ENCODE results near the gene ABCC4.

The ABCC4 gene

DNA sequence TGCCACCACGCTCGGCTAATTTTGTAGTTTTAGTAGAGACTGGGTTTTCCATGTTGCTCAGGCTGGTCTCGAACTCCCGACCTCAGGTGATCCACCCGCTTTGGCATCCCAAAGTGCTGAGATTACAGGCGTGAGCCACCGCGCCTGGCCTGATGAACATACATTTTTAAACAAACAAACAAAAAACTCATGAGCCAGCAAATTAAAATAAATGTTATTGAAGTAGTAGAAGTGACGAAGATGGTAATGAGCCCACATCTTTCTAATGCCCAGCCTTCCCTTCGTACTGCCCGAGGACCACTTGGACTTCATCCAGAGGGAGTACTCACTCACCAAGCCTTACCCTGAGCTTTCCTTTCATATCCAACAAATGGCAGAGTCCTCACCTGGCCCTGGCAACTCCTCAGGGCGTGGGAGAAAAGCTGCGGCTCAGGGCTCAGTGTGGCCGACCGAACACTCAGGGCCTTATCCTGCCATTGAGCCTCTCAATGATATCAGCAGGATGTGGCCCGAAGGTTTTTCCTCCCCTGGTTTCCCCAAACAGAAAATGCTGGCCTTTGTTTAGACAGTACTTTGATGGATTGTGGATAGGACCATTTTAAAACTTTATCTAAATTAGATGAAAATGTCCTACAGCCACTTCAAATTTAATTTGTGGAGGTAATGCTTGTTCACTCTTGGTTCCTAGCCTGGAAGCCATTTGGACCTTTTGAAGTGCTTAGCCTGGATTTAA lies 22.8 kb upstream of the ABCC4 start:
- H3K9me3 ChIP-seq: no peaks in the 10 kb centered on the region
- no peaks in the 10 kb centered on the region for H3K27me3 ChIP-seq
- intact Hi-C loops (cut with DNase I; ENCODE audit: low total_unique reads): no loop called here
- H3K4me3 ChIP-seq: no peak overlapping the region
- no peaks in the 10 kb centered on the region for H3K36me3 ChIP-seq
- H3K27ac ChIP-seq: no peak overlapping the region
- no peaks in the 10 kb centered on the region for H3K4me1 ChIP-seq
- DNase-seq: no peak
- TF ChIP-seq, protein P1, sequence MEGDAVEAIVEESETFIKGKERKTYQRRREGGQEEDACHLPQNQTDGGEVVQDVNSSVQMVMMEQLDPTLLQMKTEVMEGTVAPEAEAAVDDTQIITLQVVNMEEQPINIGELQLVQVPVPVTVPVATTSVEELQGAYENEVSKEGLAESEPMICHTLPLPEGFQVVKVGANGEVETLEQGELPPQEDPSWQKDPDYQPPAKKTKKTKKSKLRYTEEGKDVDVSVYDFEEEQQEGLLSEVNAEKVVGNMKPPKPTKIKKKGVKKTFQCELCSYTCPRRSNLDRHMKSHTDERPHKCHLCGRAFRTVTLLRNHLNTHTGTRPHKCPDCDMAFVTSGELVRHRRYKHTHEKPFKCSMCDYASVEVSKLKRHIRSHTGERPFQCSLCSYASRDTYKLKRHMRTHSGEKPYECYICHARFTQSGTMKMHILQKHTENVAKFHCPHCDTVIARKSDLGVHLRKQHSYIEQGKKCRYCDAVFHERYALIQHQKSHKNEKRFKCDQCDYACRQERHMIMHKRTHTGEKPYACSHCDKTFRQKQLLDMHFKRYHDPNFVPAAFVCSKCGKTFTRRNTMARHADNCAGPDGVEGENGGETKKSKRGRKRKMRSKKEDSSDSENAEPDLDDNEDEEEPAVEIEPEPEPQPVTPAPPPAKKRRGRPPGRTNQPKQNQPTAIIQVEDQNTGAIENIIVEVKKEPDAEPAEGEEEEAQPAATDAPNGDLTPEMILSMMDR (IDR thresholded peaks at IDR 0.05): no peak

- no peak for DNase-seq
- no peak overlapping the region for H3K27ac ChIP-seq
- no peaks in the 10 kb centered on the region for H3K4me1 ChIP-seq
- TF ChIP-seq, protein P1 (IDR thresholded peaks at IDR 0.05): no peak
- H3K9me3 ChIP-seq: no peaks in the 10 kb centered on the region
- intact Hi-C loops (cut with DNase I; ENCODE audit: low total_unique reads): no loop called here
- H3K4me3 ChIP-seq: no peak overlapping the region
- H3K36me3 ChIP-seq: no peaks in the 10 kb centered on the region
- H3K27me3 ChIP-seq: no peaks in the 10 kb centered on the region
Measured at GRCh38 chr13:95319551-95320274, 18.5 kb upstream of the ABCC4 start.

DNA sequence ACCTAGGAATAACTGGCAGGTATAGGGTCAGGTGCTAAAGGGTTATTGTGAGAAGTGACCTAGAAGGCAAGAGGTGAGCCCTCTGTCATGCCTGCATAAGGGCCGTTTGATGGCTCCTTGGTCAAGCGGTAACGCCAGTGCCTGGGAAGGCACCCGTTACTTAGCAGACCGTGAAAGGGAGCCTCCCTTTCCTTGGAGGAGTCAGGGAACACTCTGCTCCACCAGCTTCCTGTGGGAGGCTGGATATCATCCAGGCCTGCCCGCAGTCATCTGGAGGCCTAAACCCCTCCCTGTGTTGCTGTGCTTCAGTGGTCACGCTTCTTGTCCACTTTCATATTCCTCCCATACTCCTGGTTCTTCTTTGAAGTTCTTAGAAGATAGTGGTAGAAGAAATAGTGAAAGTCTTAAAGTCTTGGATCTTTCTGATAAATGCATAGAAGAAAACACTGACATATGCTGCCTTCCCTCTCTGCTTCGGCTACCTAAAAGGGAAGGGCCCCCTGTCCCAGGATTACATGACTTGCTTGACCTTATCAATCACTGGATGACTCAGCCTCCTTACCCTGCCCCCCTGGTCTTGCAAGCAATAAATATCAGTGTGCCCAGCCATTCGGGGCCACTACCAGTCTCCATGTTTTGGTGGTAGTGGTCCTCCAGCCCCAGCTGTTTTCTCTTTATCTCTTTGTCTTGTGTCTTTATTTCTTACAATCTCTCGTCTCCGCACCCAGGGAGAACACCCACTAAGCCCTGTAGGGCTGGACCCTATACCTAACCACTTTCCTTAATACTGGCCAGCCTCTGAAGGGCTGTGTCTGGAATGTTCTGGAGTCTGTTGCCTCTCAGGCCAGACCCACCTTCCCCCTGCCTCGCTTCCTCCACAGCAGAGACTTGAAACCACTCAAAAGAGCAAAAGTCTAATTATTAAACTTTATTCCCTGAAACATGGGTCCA lies 16.1 kb upstream of the ABCC4 start:
- no peak overlapping the region for H3K4me3 ChIP-seq
- H3K36me3 ChIP-seq: no peaks in the 10 kb centered on the region
- H3K27ac ChIP-seq: no peak overlapping the region
- DNase-seq: no peak
- no peaks in the 10 kb centered on the region for H3K4me1 ChIP-seq
- intact Hi-C loops (cut with DNase I; ENCODE audit: low total_unique reads): no loop called here
- TF ChIP-seq, protein P1 (IDR thresholded peaks at IDR 0.05): no peak
- H3K27me3 ChIP-seq: no peaks in the 10 kb centered on the region
- H3K9me3 ChIP-seq: no peaks in the 10 kb centered on the region

DNA sequence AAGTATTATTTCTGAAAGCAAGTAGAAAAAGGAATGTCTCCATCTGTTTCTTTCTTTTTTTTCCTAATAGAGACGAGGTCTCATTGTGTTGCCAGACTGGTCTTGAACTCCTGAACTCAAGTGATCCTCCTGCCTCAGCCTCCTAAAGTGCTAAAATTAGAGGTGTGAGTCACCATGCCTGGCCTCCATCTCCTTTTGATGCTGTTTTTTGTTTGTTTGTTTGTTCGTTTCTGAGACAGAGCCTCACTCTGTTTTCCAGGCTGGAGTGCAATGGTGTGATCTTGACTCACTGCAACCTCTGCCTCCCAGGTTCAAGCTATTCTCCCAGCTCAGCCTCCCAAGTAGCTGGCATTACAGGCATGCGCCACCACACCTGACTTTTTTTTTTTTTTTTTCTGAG lies 14.5 kb upstream of the ABCC4 start:
- Histone ChIP-seq H3K9me3 (no peaks in the 10 kb centered on the region), H3K36me3 (no peaks in the 10 kb centered on the region), H3K4me1 (no peaks in the 10 kb centered on the region), H3K27ac (no peak overlapping the region), H3K4me3 (no peak overlapping the region), H3K27me3 (no peaks in the 10 kb centered on the region)
- intact Hi-C loops (cut with DNase I; ENCODE audit: low total_unique reads): no loop called here
- DNase-seq: no peak
- TF ChIP-seq, protein P1 (IDR thresholded peaks at IDR 0.05): no peak

- TF ChIP-seq, protein P1 (IDR thresholded peaks at IDR 0.05): no peak
- H3K27ac ChIP-seq: no peak overlapping the region
- no peaks in the 10 kb centered on the region for H3K9me3 ChIP-seq
- H3K4me1 ChIP-seq: no peaks in the 10 kb centered on the region
- no peak for DNase-seq
- no peak overlapping the region for H3K4me3 ChIP-seq
- intact Hi-C loops (cut with DNase I; ENCODE audit: low total_unique reads): no loop called here
- H3K36me3 ChIP-seq: no peaks in the 10 kb centered on the region
- H3K27me3 ChIP-seq: no peaks in the 10 kb centered on the region
Measured at GRCh38 chr13:95307507-95307906, 6.3 kb upstream of the ABCC4 start.

Measured in tibial artery (tissue), 4 donors.